ENCODE data around the gene CARM1.

- TF ChIP-seq CTCF (IDR thresholded peaks at IDR 0.05) (no peak), POLR2A (IDR thresholded peaks at IDR 0.05) (no peak)
Observed at GRCh38 chr19:10898633-10899032, 27.3 kb downstream of the CARM1 start.
